Measurements from ENCODE around the gene PF4V1. TPM values are rescaled to one million over a fixed set of nuclear protein-coding genes. Genes with fewer than 3 reads are reported as not detected.

Gene PF4V1
- total and polyA plus RNA-seq, 10 donors = 0.67 to 12.3 (median 2.3) TPM

DNA sequence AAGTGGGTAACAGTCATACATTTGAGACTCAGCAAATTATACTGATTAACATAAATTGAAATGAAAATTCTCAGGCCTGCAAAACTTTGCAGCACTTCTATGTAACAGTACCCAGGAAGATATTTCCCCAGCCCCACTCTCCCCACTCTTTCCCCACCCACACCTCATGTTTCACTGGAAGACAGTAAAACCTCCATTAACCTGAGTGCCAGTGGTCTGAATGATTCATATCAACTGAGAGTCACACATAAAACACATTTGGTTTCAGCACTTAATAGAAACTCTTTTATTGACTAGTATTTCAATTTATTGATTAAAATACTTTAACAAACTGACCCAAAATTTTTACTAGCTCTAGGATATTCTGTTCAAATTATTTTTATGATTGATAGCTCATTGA lies 9.7 kb upstream of the PF4V1 start:
- no peaks in the 10 kb centered on the region for H3K27me3 ChIP-seq (replicated peaks in 1 of 7)
- no peaks in the 10 kb centered on the region for H3K9me3 ChIP-seq
- no peak for TF ChIP-seq POLR2AphosphoS5 (IDR thresholded peaks at IDR 0.05)
- no peak for TF ChIP-seq CTCF (IDR thresholded peaks at IDR 0.05 in 8 of 11, conservative IDR thresholded peaks at IDR 0.05 in 3 of 11)
- no peak for TF ChIP-seq POLR2A (IDR thresholded peaks at IDR 0.05)
- H3K36me3 ChIP-seq = no peaks in the 10 kb centered on the region
- H3K4me3 ChIP-seq = no peak overlapping the region
- intact Hi-C loops (cut with DNase I; ENCODE audit: low total_unique reads) = no loop called here
- peaks cover 0 to 10% (median 3%) of the 10 kb centered on the region in 6 donors for H3K4me1 ChIP-seq
- DNase-seq = no peak
- H3K27ac ChIP-seq = peak overlapping the region in 1 of 8 donors; percentile 66

DNA sequence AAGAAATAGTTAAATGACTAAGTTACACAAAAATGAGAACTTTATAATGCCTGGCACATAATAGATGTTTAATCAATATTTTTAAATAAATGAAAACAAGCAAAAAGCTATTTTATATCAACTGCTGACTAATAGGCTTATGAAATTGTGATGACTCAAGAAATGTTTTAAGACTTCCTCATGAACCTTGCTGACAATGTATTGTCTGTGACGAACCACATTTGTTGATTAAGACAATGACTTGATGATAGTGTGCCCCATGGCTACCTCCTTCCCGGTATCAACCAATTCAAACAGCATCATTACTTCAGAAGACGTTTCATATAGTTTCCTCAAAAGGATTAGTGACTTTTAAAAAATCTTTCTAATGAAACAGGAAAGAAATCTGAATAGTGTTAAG lies 8.8 kb upstream of the PF4V1 start:
- no peak for TF ChIP-seq POLR2A (IDR thresholded peaks at IDR 0.05)
- no peak for TF ChIP-seq POLR2AphosphoS5 (IDR thresholded peaks at IDR 0.05)
- no peak for TF ChIP-seq CTCF (IDR thresholded peaks at IDR 0.05 in 8 of 11, conservative IDR thresholded peaks at IDR 0.05 in 3 of 11)
- WGBS, 5 donors = 41 to 70% (median 48%) methylated on average over 3 of the region's 3 CpGs
- intact Hi-C loops (cut with DNase I; ENCODE audit: low total_unique reads) = no loop called here
- Histone ChIP-seq H3K27ac (peak overlapping the region in 6 of 8 donors; percentile 22 to 66 (median 48)), H3K27me3 (replicated peaks in 1 of 7) (no peaks in the 10 kb centered on the region), H3K4me1 (peaks cover 0 to 10% (median 3%) of the 10 kb centered on the region in 6 donors), H3K36me3 (no peaks in the 10 kb centered on the region), H3K4me3 (no peak overlapping the region), H3K9me3 (no peaks in the 10 kb centered on the region)
- DNase-seq = no peak

- peak overlapping the region in 6 of 8 donors; percentile 22 to 66 (median 48) for H3K27ac ChIP-seq
- intact Hi-C loops (cut with DNase I; ENCODE audit: low total_unique reads) = no loop called here
- 56 to 84% (median 61%) methylated on average over 2 of the region's 2 CpGs for WGBS, 5 donors
- no peaks in the 10 kb centered on the region for H3K27me3 ChIP-seq (replicated peaks in 1 of 7)
- no peak for TF ChIP-seq POLR2A (IDR thresholded peaks at IDR 0.05)
- TF ChIP-seq POLR2AphosphoS5 (IDR thresholded peaks at IDR 0.05) = no peak
- TF ChIP-seq CTCF (IDR thresholded peaks at IDR 0.05 in 8 of 11, conservative IDR thresholded peaks at IDR 0.05 in 3 of 11) = no peak
- no peaks in the 10 kb centered on the region for H3K9me3 ChIP-seq
- no peak overlapping the region for H3K4me3 ChIP-seq
- DNase-seq = no peak
- no peaks in the 10 kb centered on the region for H3K36me3 ChIP-seq
- H3K4me1 ChIP-seq = peaks cover 0 to 10% (median 3%) of the 10 kb centered on the region in 6 donors
Observed at GRCh38 chr4:73844806-73845205, 8.3 kb upstream of the PF4V1 start.

DNA sequence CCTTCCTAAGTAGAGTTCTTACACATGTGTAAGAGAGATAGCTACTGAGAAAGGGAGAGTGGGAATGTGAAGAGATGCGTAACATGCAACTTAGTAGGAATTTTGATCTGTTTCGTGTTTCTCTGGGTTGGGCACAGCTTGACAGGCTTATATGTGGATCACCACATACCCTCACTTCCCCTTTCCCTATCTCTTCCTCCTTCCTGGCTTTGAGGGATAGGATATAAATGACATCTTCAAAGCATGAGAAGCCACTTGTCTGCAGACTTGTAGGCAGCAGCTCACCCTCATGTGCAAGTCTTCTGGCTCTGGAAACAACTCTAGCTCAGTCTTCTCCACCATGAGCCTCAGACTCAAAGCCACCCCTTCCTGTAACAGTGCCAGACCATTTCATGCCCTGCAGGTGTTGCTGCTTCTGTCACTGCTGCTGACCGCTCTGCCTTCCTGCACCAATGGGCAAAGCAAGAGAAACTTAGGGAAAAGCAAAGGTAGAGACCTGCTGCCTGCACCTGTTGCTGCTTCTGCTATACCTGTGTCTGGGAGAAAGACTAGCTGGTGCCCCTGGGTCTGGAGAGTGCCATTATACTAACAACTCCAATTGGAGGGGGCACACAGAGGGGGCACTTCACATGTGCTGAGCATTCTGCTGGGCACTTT lies 5.4 kb upstream of the PF4V1 start:
- peak overlapping the region in 1 of 8 donors; percentile 32 for H3K27ac ChIP-seq
- no peaks in the 10 kb centered on the region for H3K36me3 ChIP-seq
- peaks cover 0 to 15% (median 3%) of the 10 kb centered on the region in 6 donors for H3K4me1 ChIP-seq
- H3K4me3 ChIP-seq = no peak overlapping the region
- H3K27me3 ChIP-seq (replicated peaks in 1 of 7) = no peaks in the 10 kb centered on the region
- intact Hi-C loops (cut with DNase I; ENCODE audit: low total_unique reads) = no loop called here
- no peak for DNase-seq
- no peak for TF ChIP-seq CTCF (IDR thresholded peaks at IDR 0.05 in 8 of 11, conservative IDR thresholded peaks at IDR 0.05 in 3 of 11)
- TF ChIP-seq POLR2A (IDR thresholded peaks at IDR 0.05) = no peak
- no peak for TF ChIP-seq POLR2AphosphoS5 (IDR thresholded peaks at IDR 0.05)
- no peaks in the 10 kb centered on the region for H3K9me3 ChIP-seq
- WGBS, 5 donors = 69 to 80% (median 78%) methylated on average over 3 of the region's 3 CpGs
